GM12878 (cell line): ENCODE results near the gene CMTM1. TPM values are rescaled to one million over a fixed set of nuclear protein-coding genes. Genes with fewer than 3 reads are reported as not detected.

Source experiments
- ATAC-seq: fragments of 200-7000 bp; cut with Tn5 transposase; 3 replicates; pipeline ENCODE4 v1.9.1; 2020; ENCODE audit warnings: mild to moderate bottlenecking, moderate library complexity
- BruUV-seq: library from RNA; stranded (reverse); fragments of 400-500 nt; replicated peaks from 2 replicates; lab custom pipeline; 2021; lab: Mats Ljungman, UMichigan
- CTCF ChIA-PET: fragments of 300-600 bp; sonication (Branson Sonifier 250); formaldehyde crosslinking; extraction: SDS; loops from one replicate; lab custom pipeline; 2021; ENCODE audit warnings: inconsistent platforms; lab: Yijun Ruan, JAX
- POLR2A ChIA-PET: fragments of 350-600 bp; formaldehyde crosslinking; extraction: SDS; loops from one replicate; lab custom pipeline; 2021; ENCODE audit warnings: inconsistent platforms; lab: Charles Lee
- RAD21 ChIA-PET: fragments of 300-600 bp; sonication (Branson Sonifier 250); formaldehyde crosslinking; loops from one replicate; lab custom pipeline; 2023; ENCODE audit warnings: antibody characterized with exemption; ENCODE audit not compliant: unreplicated experiment; lab: Charles Lee
- SMC1A ChIA-PET: fragments of 300-600 bp; sonication (Branson Sonifier 250); formaldehyde crosslinking; loops from one replicate; lab custom pipeline; 2023; ENCODE audit not compliant: unreplicated experiment, uncharacterized antibody; lab: Charles Lee
- DNase-seq: peaks from one replicate; pipeline ENCODE4 v3.0.0-alpha.2; 2011; ENCODE audit warnings: low read depth, low spot score
- FAIRE-seq: peaks from 3 replicates; lab custom pipeline; 2011; peaks lifted over from hg19 to GRCh38; lab: Jason Lieb, UNC
- H2AFZ ChIP-seq: 2 replicates; pipeline ENCODE4 v1.6.0; 2011; ENCODE audit warnings: low read depth, low read length, control low read depth; ENCODE audit not compliant: control insufficient read depth
- H3K27ac ChIP-seq: 2 replicates; pipeline ENCODE4 v1.5.1; 2011; ENCODE audit warnings: control low read depth; ENCODE audit not compliant: control insufficient read depth, insufficient read depth
- H3K27me3 ChIP-seq, 2 experiments: replicated peaks in 1 of 2; 2 replicates each; pipeline versions ENCODE4 v1.6.0 to v1.6.1; 2011; ENCODE audit warnings: low read length in 1 of 2; ENCODE audit not compliant: control insufficient read depth in 2 of 2, insufficient read depth in 2 of 2
- H3K36me3 ChIP-seq, 2 experiments: 2 replicates each; pipeline ENCODE4 v1.5.1; 2011; ENCODE audit warnings: low read length in 1 of 2; ENCODE audit not compliant: control insufficient read depth in 2 of 2, insufficient read depth in 2 of 2
- H3K4me1 ChIP-seq: 2 replicates; pipeline ENCODE4 v1.6.1; 2011; ENCODE audit warnings: mild to moderate bottlenecking, low read length, moderate library complexity, mixed read lengths; ENCODE audit not compliant: control insufficient read depth, insufficient read depth
- H3K4me2 ChIP-seq: 2 replicates; pipeline ENCODE4 v1.6.0; 2011; ENCODE audit warnings: control low read depth; ENCODE audit not compliant: control insufficient read depth, insufficient read depth
- H3K4me3 ChIP-seq: fragments of 200-600 bp; sonication (generic); 2 replicates; pipeline ENCODE4 v1.5.1; 2016
- H3K79me2 ChIP-seq: 2 replicates; pipeline ENCODE4 v1.6.0; 2011; ENCODE audit warnings: low read length; ENCODE audit not compliant: control insufficient read depth, insufficient read depth
- H3K9ac ChIP-seq: 2 replicates; pipeline ENCODE4 v1.8.0; 2011; ENCODE audit warnings: low read length, control low read depth, mixed read lengths; ENCODE audit not compliant: control insufficient read depth, insufficient read depth
- H3K9me3 ChIP-seq: replicated peaks from 3 replicates; pipeline ENCODE4 v1.5.1; 2011; ENCODE audit warnings: mild to moderate bottlenecking, low read length; ENCODE audit not compliant: control insufficient read depth, insufficient read depth
- H4K20me1 ChIP-seq: 2 replicates; pipeline ENCODE4 v1.6.0; 2011; ENCODE audit not compliant: control insufficient read depth, insufficient read depth
- BCL11A ChIP-seq: IDR thresholded peaks from 2 replicates; pipeline ENCODE4 v1.6.1; 2011; ENCODE audit warnings: low read depth, low read length
- BHLHE40 ChIP-seq, 2 experiments: fragments of 450-650 bp in 1 of 2; IDR thresholded peaks; 2 replicates each; pipeline ENCODE4 v1.6.1; 2011 to 2017; ENCODE audit warnings: low read depth in 2 of 2, borderline replicate concordance in 1 of 2, improper control_type of control experiment in 1 of 2, low read length in 1 of 2, mild to moderate bottlenecking in 1 of 2
- E2F4 ChIP-seq: IDR thresholded peaks from 2 replicates; pipeline ENCODE4 v1.6.1; 2012; ENCODE audit warnings: low read depth, low read length, improper control_type of control experiment
- EGR1 ChIP-seq, 2 experiments: IDR thresholded peaks; 1 replicate in 1 of 2; 2 replicates in 1 of 2; pipeline ENCODE4 v1.6.1; 2011 to 2012; ENCODE audit warnings: low read depth in 2 of 2, low read length in 2 of 2, borderline replicate concordance in 1 of 2, mild to moderate bottlenecking in 1 of 2, moderate library complexity in 1 of 2
- IRF5 ChIP-seq: fragments of 450-650 bp; IDR thresholded peaks from 2 replicates; pipeline ENCODE4 v1.6.1; 2017; ENCODE audit warnings: borderline replicate concordance
- MTA2 ChIP-seq: fragments of 450-650 bp; IDR thresholded peaks from 2 replicates; pipeline ENCODE4 v1.6.1; 2016; ENCODE audit warnings: low read depth, mild to moderate bottlenecking, moderate library complexity
- NR2C1 ChIP-seq: fragments of 450-650 bp; IDR thresholded peaks from 2 replicates; pipeline ENCODE4 v1.6.1; 2017; ENCODE audit warnings: antibody characterized with exemption, mild to moderate bottlenecking, moderate library complexity
- POLR2AphosphoS2 ChIP-seq: IDR thresholded peaks from 2 replicates; pipeline ENCODE4 v1.6.1; 2011; ENCODE audit warnings: low read depth, mild to moderate bottlenecking, low read length, improper control_type of control experiment, moderate library complexity
- TCF12 ChIP-seq: IDR thresholded peaks from 2 replicates; pipeline ENCODE4 v1.6.1; 2011; ENCODE audit warnings: low read depth, mild to moderate bottlenecking, low read length
- WGBS: methylation state at CpG from one replicate; pipeline ENCODE4 v1.1.6; 2016; ENCODE audit warnings: low lambda C conversion rate; ENCODE audit not compliant: insufficient replicate concordance, insufficient coverage; ENCODE audit errors: missing lambda C conversion rate; 5-methylcytosine and 5-hydroxymethylcytosine counted together
- in situ Hi-C: fragments of 300-500 bp; cut with MboI; formaldehyde crosslinking; loops from 9 replicates; pipeline ENCODE4 v1.14.3; 2018; ENCODE audit warnings: mixed read lengths
- intact Hi-C: fragments of 100-400 bp; cut with micrococcal nuclease; formaldehyde crosslinking; loops from one replicate; pipeline ENCODE4 v1.14.2; 2022; ENCODE audit not compliant: unreplicated experiment
- polyA plus RNA-seq, 11 experiments: library from polyadenylated mRNA; depleted of rRNA in 4 of 11; unstranded in 6 of 11; stranded (reverse) in 5 of 11; fragments of >200 nt; fragmentation: Nextera tagmentation in 4 of 11; fragmentation: Illumina TruSeq in 1 of 11; extraction: Ambion mirVana in 4 of 11; extraction: Trizol in 1 of 11; gene quantifications; 1 replicate in 1 of 11; 2 replicates in 10 of 11; pipeline versions ENCODE4 v1.2.1 to v1.2.3, GENCODE V29; 2011 to 2016; ENCODE audit warnings: inconsistent platforms in 2 of 11, missing spikeins in 2 of 11, low read depth in 1 of 11
- total RNA-seq, 4 experiments: library from RNA; depleted of rRNA in 3 of 4; stranded (reverse); fragments of >200 nt in 3 of 4; fragmentation: Illumina TruSeq in 1 of 4; extraction: Trizol in 1 of 4; gene quantifications; 2 replicates each; pipeline versions ENCODE4 v1.2.1 to v1.2.3, GENCODE V29; 2013 to 2021
- TF ChIP-seq, protein P1 (sequence below), 3 experiments: IDR thresholded peaks in 2 of 3; conservative IDR thresholded peaks in 1 of 3; 2 replicates each; pipeline ENCODE4 v1.5.1; 2011; ENCODE audit warnings: low read depth in 3 of 3, low read length in 3 of 3, mild to moderate bottlenecking in 3 of 3, control low read depth in 2 of 3, moderate library complexity in 2 of 3, inconsistent platforms in 1 of 3, mixed read lengths in 1 of 3; ENCODE audit not compliant: control insufficient read depth in 2 of 3, insufficient read depth in 1 of 3; ENCODE audit errors: extremely low read depth in 1 of 3

Gene CMTM1
- total and polyA plus RNA-seq, 10 of the 15 experiments (the other 5 are each of a cell fraction or from before 2014, with no cell fraction given) = 0.09 to 3.0 (median 1.4) TPM; not detected in 2

- no peak overlapping the region for H2AFZ ChIP-seq
- H3K9me3 ChIP-seq = peaks cover 14% of the 10 kb centered on the region; the same call in 2 of the 3 replicates
- in situ Hi-C loops = no loop called here
- no peaks in the 10 kb centered on the region for H4K20me1 ChIP-seq
- no peak overlapping the region for H3K4me2 ChIP-seq
- no peak for TF ChIP-seq POLR2AphosphoS2
- no peak for TF ChIP-seq BCL11A
- no peak for TF ChIP-seq BHLHE40 (IDR thresholded peaks at IDR 0.05; ENCODE audit: borderline replicate concordance in 1 of 2, low read depth in 2 of 2, low read length in 1 of 2)
- intact Hi-C loops = no loop called here
- 7% methylated on average over 4 of the region's 4 CpGs for WGBS
- H3K4me3 ChIP-seq = no peak overlapping the region
- H3K36me3 ChIP-seq = no peaks in the 10 kb centered on the region
- H3K79me2 ChIP-seq = no peaks in the 10 kb centered on the region
- H3K9ac ChIP-seq = no peak overlapping the region
- H3K27me3 ChIP-seq = no peaks in the 10 kb centered on the region
- no peak overlapping the region for H3K27ac ChIP-seq
- ChIA-PET RAD21 (interaction anchor here (0.7 kb wide), 1 partner anchor 30 kb away, joined by 4 read pairs; no protein-coding TSS in a partner anchor), CTCF (interaction anchor here (1.0 to 1.5 kb wide), 2 partner anchors 9 kb away, joined by 3 read pairs; no protein-coding TSS in a partner anchor), POLR2A (interaction anchor here (0.6 kb wide), 1 partner anchor 428 kb away, joined by 6 read pairs; no protein-coding TSS in a partner anchor), SMC1A (interaction anchor here (1.0 kb wide), 2 partner anchors 9 to 137 kb away, joined by 3 read pairs; no protein-coding TSS in a partner anchor)
- DNase-seq (no peak), ATAC-seq (no peak), FAIRE-seq (no peak)
- peaks cover 20% of the 10 kb centered on the region for H3K4me1 ChIP-seq
- no TSS peak for BruUV-seq
Measured at GRCh38 chr16:66599726-66600125, 33.5 kb downstream of the CMTM1 start.

GRCh38 chr16:66600477-66600876 is 34.2 kb downstream of the CMTM1 start:
- CTCF ChIA-PET = interaction anchor here (1.5 kb wide), 1 partner anchor 8 kb away, joined by 3 read pairs; no protein-coding TSS in a partner anchor
- no peak for ATAC-seq
- no peak for FAIRE-seq
- Histone ChIP-seq H3K9ac (no peak overlapping the region), H3K4me2 (no peak overlapping the region), H3K27me3 (no peaks in the 10 kb centered on the region), H3K79me2 (no peaks in the 10 kb centered on the region), H3K4me3 (no peak overlapping the region), H3K36me3 (no peaks in the 10 kb centered on the region), H2AFZ (no peak overlapping the region), H4K20me1 (no peaks in the 10 kb centered on the region), H3K27ac (no peak overlapping the region), H3K4me1 (peaks cover 16% of the 10 kb centered on the region), H3K9me3 (peaks cover 14% of the 10 kb centered on the region; the same call in 2 of the 3 replicates)
- POLR2A ChIA-PET = interaction anchor here (0.6 kb wide), 1 partner anchor 428 kb away, joined by 6 read pairs; no protein-coding TSS in a partner anchor
- DNase-seq = no peak
- in situ Hi-C loops = no loop called here
- intact Hi-C loops = no loop called here
- RAD21 ChIA-PET = interaction anchor here (0.7 to 1.0 kb wide), 2 partner anchors 11 to 31 kb away, joined by 4 to 5 read pairs; no protein-coding TSS in a partner anchor
- SMC1A ChIA-PET = interaction anchor here (1.3 kb wide), 1 partner anchor 194 kb away, joined by 5 read pairs; no protein-coding TSS in a partner anchor
- WGBS = 88% methylated on average over 1 of the region's 1 CpG
- no TSS peak for BruUV-seq
- TF ChIP-seq, protein P1, sequence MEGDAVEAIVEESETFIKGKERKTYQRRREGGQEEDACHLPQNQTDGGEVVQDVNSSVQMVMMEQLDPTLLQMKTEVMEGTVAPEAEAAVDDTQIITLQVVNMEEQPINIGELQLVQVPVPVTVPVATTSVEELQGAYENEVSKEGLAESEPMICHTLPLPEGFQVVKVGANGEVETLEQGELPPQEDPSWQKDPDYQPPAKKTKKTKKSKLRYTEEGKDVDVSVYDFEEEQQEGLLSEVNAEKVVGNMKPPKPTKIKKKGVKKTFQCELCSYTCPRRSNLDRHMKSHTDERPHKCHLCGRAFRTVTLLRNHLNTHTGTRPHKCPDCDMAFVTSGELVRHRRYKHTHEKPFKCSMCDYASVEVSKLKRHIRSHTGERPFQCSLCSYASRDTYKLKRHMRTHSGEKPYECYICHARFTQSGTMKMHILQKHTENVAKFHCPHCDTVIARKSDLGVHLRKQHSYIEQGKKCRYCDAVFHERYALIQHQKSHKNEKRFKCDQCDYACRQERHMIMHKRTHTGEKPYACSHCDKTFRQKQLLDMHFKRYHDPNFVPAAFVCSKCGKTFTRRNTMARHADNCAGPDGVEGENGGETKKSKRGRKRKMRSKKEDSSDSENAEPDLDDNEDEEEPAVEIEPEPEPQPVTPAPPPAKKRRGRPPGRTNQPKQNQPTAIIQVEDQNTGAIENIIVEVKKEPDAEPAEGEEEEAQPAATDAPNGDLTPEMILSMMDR (IDR thresholded peaks at IDR 0.05 in 2 of 3, conservative IDR thresholded peaks at IDR 0.05 in 1 of 3; ENCODE audit: control insufficient read depth in 2 of 3, extremely low read depth in 1 of 3, insufficient read depth in 1 of 3, low read depth in 3 of 3, low read length in 3 of 3) = no peak
- no peak for TF ChIP-seq TCF12
- no peak for TF ChIP-seq E2F4
- TF ChIP-seq MTA2 = no peak
- TF ChIP-seq EGR1 (IDR thresholded peaks at IDR 0.05; ENCODE audit: borderline replicate concordance in 1 of 2, low read depth in 2 of 2, low read length in 2 of 2) = no peak
- no peak for TF ChIP-seq NR2C1
- TF ChIP-seq IRF5 = no peak
